Lower leg skin (tissue), 4 donors: ENCODE measurements around the gene SLC46A1. TPM values are rescaled to one million over a fixed set of nuclear protein-coding genes. Genes with fewer than 3 reads are reported as not detected.

Source experiments
- DNase-seq, 2 donors: peaks; one replicate each; pipeline ENCODE4 v3.0.0-alpha.2; 2019; ENCODE audit warnings: low spot score in 2 of 2
- H3K4me3 ChIP-seq: fragments of 200-600 bp; sonication (generic); 2 replicates; pipeline ENCODE4 v1.5.1; 2017; ENCODE audit warnings: mild to moderate bottlenecking, low read depth; ENCODE audit not compliant: poor library complexity, severe bottlenecking
- CTCF ChIP-seq, 3 donors: fragments of 450-650 bp; IDR thresholded peaks; one replicate each; pipeline ENCODE4 v1.5.1; 2016; ENCODE audit warnings: antibody characterized with exemption in 3 of 3, mild to moderate bottlenecking in 3 of 3, moderate library complexity in 2 of 3
- POLR2A ChIP-seq, 2 donors: fragments of 450-650 bp; IDR thresholded peaks; one replicate each; pipeline ENCODE4 v1.6.1; 2016 to 2017; ENCODE audit warnings: antibody characterized with exemption in 2 of 2, mild to moderate bottlenecking in 1 of 2, moderate library complexity in 1 of 2
- WGBS, 2 donors: methylation state at CpG; one replicate each; pipeline ENCODE4 v1.1.5; 2018; 5-methylcytosine and 5-hydroxymethylcytosine counted together
- intact Hi-C: fragments of 100-400 bp; cut with DNase I; formaldehyde crosslinking; loops from one replicate; pipeline ENCODE4 v1.15.0; 2023; ENCODE audit warnings: low total_unique reads
- microRNA-seq, 2 donors: library from miRNA; unstranded; fragments of <30 nt; microRNA quantifications; one replicate each; pipeline ENCODE4, GENCODE V29; 2016; ENCODE audit warnings: borderline replicate concordance in 2 of 2, borderline number of aligned reads in 1 of 2
- total RNA-seq, 4 donors: library from RNA; depleted of rRNA; stranded (reverse); fragments of >200 nt; gene quantifications; one replicate each; pipeline ENCODE4 v1.1.0, GENCODE V29; 2016

Gene SLC46A1
- total RNA-seq, 4 donors from 2014 or later, result 0.89 to 11.5 (median 4.5) TPM

DNA sequence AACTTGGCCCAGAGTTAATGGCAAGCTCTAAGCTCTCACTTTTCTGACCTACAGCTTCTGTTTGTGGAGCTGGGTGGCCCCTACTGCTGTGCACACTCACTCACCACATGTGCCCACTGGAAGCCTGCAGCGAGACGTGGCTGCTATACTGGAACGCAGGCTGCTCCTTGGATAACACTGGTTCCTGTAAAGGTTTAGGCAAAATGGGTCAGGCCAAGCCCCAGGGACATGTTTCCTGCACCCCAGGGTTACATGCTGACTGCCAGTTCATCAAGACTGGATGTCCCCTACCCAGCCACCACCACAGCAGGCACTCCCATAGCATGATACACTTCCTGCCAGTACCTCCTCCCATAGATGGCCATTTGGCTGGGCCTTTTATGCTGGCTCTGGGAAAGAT lies 57.0 kb downstream of the SLC46A1 start:
- intact Hi-C loops, result no loop called here
- TF ChIP-seq POLR2A (IDR thresholded peaks at IDR 0.05) (no peak), CTCF (IDR thresholded peaks at IDR 0.05) (no peak)
- no peak overlapping the region for H3K4me3 ChIP-seq
- WGBS, 2 donors, result 59 to 60% methylated on average over 3 of the region's 3 CpGs
- DNase-seq, result no peak

DNA sequence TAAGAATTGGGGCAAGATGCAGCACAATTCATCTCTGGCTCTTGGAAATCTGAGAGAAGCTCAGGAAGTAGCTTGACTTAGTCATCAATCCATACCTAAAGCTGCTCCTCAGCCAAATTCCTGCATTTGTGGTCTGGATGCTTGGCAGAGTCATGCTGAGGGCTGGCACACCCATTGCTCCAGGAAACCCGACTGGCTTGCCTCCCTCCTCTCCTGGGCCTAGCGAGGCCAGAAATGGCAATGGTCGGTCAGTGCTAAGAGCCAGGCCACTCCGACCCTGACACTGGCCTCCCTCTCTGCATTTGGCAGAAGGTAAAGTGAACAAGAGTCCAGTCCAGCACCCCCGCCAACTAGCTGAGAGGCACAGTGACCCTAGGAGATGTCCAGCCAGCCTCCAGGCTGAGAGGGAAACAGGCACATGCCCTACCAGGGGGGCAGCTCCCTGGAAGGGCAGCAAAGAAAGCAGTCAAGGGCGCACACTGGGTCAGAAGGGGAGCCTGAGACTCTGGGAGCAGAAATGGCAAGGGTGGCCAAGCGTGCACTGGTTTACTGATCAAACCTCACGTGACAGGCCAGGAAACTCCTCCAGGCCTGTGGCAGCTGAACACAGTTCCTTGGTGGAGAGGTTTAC lies 58.6 kb downstream of the SLC46A1 start:
- no peak for TF ChIP-seq CTCF (IDR thresholded peaks at IDR 0.05)
- TF ChIP-seq POLR2A (IDR thresholded peaks at IDR 0.05), result no peak
- DNase-seq, result no peak
- WGBS, 2 donors, result 76 to 77% methylated on average over 8 of the region's 8 CpGs
- intact Hi-C loops, result no loop called here
- H3K4me3 ChIP-seq, result no peak overlapping the region

- WGBS, 2 donors, result 59 to 70% methylated on average over 7 of the region's 7 CpGs
- H3K4me3 ChIP-seq, result no peak overlapping the region
- no peak for TF ChIP-seq CTCF (IDR thresholded peaks at IDR 0.05)
- no peak for TF ChIP-seq POLR2A (IDR thresholded peaks at IDR 0.05)
- intact Hi-C loops, result no loop called here
- DNase-seq, result no peak
Observed at GRCh38 chr17:28346746-28347246, 59.2 kb downstream of the SLC46A1 start.

DNA sequence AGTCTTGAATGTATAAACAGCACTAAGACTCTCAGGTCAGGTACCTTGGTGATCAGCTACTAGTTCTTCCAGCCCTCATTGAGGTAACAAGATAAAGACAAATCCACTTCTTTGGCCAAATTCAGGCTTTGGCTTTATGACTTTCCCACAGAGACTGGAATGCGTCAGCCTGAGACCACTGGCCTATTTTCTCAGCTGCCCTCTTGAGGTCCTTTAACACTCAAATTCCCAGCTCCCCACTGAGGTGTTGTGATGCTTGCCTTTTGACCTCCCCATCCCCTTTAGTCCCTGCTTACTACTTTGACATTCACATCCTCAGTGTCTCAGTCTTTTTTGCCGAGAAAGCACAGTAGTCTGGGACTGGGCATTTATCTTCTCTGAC lies 59.8 kb downstream of the SLC46A1 start:
- no peak overlapping the region for H3K4me3 ChIP-seq
- 83 to 88% methylated on average over 2 of the region's 2 CpGs for WGBS, 2 donors
- no peak for DNase-seq
- TF ChIP-seq CTCF (IDR thresholded peaks at IDR 0.05), result no peak
- TF ChIP-seq POLR2A (IDR thresholded peaks at IDR 0.05), result no peak
- intact Hi-C loops, result no loop called here

DNA sequence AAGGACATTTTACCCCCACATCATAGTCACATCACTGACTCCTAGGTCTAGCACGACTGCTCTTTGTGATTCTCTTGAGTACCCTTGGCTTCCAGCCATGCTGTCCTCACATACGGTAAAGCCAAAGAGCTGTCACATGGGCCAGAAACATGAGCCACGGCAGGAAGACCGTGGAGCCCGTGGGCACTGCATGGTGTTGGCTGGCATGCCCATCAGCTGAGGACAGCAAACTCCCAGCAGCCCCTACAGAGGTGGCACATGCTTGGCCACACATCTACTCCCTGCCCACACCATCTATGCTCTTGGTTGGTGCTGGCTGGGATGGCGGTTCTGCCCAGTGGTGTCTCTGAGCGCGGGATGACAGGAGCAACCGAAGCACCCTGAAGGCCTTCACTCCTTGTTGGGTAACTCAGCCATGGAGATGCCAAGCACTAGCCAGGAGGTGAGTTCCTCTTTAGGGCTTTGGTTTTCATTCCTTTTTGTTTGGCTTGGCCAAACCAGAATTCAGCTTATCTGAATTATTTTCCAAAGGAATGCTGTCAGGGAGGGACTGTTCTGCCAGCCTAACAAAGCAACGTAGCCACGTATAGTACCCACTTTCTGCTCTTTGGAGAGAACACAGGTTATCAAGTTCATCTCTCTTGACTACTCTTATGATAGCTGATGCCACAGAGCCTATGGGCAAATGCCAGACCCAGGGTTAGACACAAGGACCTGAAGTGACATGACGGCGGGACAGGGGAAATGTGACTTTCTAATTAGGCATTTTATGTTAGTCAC lies 60.4 kb downstream of the SLC46A1 start:
- intact Hi-C loops, result no loop called here

More for the DNA sequence above, 60.4 kb downstream of the SLC46A1 start:
- WGBS, 2 donors, result 64 to 67% methylated on average over 13 of the region's 13 CpGs
- no peak for DNase-seq
- TF ChIP-seq POLR2A (IDR thresholded peaks at IDR 0.05), result no peak
- TF ChIP-seq CTCF (IDR thresholded peaks at IDR 0.05), result no peak
- H3K4me3 ChIP-seq, result no peak overlapping the region

Small RNAs within 50 kb of the gene (microRNA-seq; reads per million reads assigned to microRNA genes)
- gene MIR4723, result 0.57 to 1.4 reads per million in 2 donors

Other genes with a start within 250 kb of the SLC46A1 start
- 10 to 100 TPM in 2 of 4 donors, 1 to 10 TPM in 2; 5.7 to 18.6 (median 10.4) TPM for gene TMEM97, start 87.0 kb downstream of the SLC46A1 start, total RNA-seq
- 10 to 100 TPM; 22.6 to 40.8 (median 26.7) TPM for gene IFT20, start 70.7 kb downstream of the SLC46A1 start, total RNA-seq
- 10 to 100 TPM; 23.6 to 42.6 (median 36.9) TPM for gene TNFAIP1, start 70.5 kb downstream of the SLC46A1 start, total RNA-seq
- 10 to 100 TPM; 52.1 to 90.2 (median 73.7) TPM for gene POLDIP2, start 48.7 kb downstream of the SLC46A1 start, total RNA-seq
- gene SEBOX, start 41.0 kb downstream of the SLC46A1 start, total RNA-seq, result not detected
- gene VTN, start 35.9 kb downstream of the SLC46A1 start, total RNA-seq, result under 1 TPM in 1 of 4 donors, not detected in 3; 0.10 TPM
- 10 to 100 TPM in 3 of 4 donors, 1 to 10 TPM in 1; 4.0 to 15.4 (median 12.1) TPM for gene SARM1, start 34.5 kb downstream of the SLC46A1 start, total RNA-seq
- gene SLC13A2, start 67.4 kb upstream of the SLC46A1 start, total RNA-seq, result 10 to 100 TPM in 2 of 4 donors, 1 to 10 TPM in 2; 1.2 to 13.2 (median 9.8) TPM
- 10 to 100 TPM; 28.9 to 65.0 (median 45.4) TPM for gene FOXN1, start 100.1 kb upstream of the SLC46A1 start, total RNA-seq
- gene UNC119, start 146.4 kb upstream of the SLC46A1 start, total RNA-seq, result 10 to 100 TPM; 41.2 to 41.6 (median 41.4) TPM
- 10 to 100 TPM; 57.6 to 84.0 (median 75.1) TPM for gene PIGS, start 165.3 kb upstream of the SLC46A1 start, total RNA-seq
- gene ALDOC, start 170.7 kb upstream of the SLC46A1 start, total RNA-seq, result 100 to 1,000 TPM; 109 to 186 (median 138) TPM
- gene SPAG5, start 192.8 kb upstream of the SLC46A1 start, total RNA-seq, result 10 to 100 TPM in 1 of 4 donors, 1 to 10 TPM in 3; 4.0 to 12.4 (median 7.7) TPM
- gene RSKR, start 208.0 kb upstream of the SLC46A1 start, total RNA-seq, result 1 to 10 TPM; 6.7 to 8.7 (median 6.9) TPM
- 10 to 100 TPM; 51.0 to 93.7 (median 83.7) TPM for gene BLTP2, start 238.9 kb upstream of the SLC46A1 start, total RNA-seq